Measurements from ENCODE around the gene TATDN2. TPM values are rescaled to one million over a fixed set of nuclear protein-coding genes. Genes with fewer than 3 reads are reported as not detected.
A peak's percentile ranks its signal among the peaks of the same experiment; 100 is the strongest.

The TATDN2 gene
- total RNA-seq, 6 experiments from 2014 or later: 29.6 to 33.4 (median 30.7) TPM

GRCh38 chr3:10289077-10289476, 40.8 kb downstream of the TATDN2 start:
- Mint-ChIP-seq H3K9me3 (no peaks in the 10 kb centered on the region), H3K4me1 (ENCODE audit: low read depth) (peaks cover 6% of the 10 kb centered on the region; the same call in 1 of the 2 replicates), H3K27ac (no peak overlapping the region), H3K36me3 (ENCODE audit: low read depth) (peaks cover 4% of the 10 kb centered on the region; the same call in 1 of the 2 replicates), H3K27me3 (ENCODE audit: insufficient read depth) (peaks cover 2% of the 10 kb centered on the region; the same call in 1 of the 2 replicates), H3K4me3 (no peak overlapping the region)
- DNase-seq: no peak
- no peak for TF ChIP-seq CTCF (IDR thresholded peaks at IDR 0.05)

- no peak overlapping the region for H3K4me3 Mint-ChIP-seq
- no peak overlapping the region for H3K27ac Mint-ChIP-seq
- peaks cover 2% of the 10 kb centered on the region; the same call in 1 of the 2 replicates for H3K27me3 Mint-ChIP-seq (ENCODE audit: insufficient read depth)
- peaks cover 6% of the 10 kb centered on the region; the same call in 1 of the 2 replicates for H3K4me1 Mint-ChIP-seq (ENCODE audit: low read depth)
- H3K9me3 Mint-ChIP-seq: no peaks in the 10 kb centered on the region
- no peak for DNase-seq
- H3K36me3 Mint-ChIP-seq (ENCODE audit: low read depth): peaks cover 4% of the 10 kb centered on the region; the same call in 1 of the 2 replicates
- TF ChIP-seq CTCF (IDR thresholded peaks at IDR 0.05): no peak
Observed at GRCh38 chr3:10289787-10290355, 41.6 kb downstream of the TATDN2 start.

GRCh38 chr3:10290481-10291176, 42.4 kb downstream of the TATDN2 start:
- H3K9me3 Mint-ChIP-seq: no peaks in the 10 kb centered on the region
- peaks cover 4% of the 10 kb centered on the region; the same call in 1 of the 2 replicates for H3K36me3 Mint-ChIP-seq (ENCODE audit: low read depth)
- peaks cover 6% of the 10 kb centered on the region; the same call in 1 of the 2 replicates for H3K4me1 Mint-ChIP-seq (ENCODE audit: low read depth)
- H3K4me3 Mint-ChIP-seq: no peak overlapping the region
- no peak overlapping the region for H3K27ac Mint-ChIP-seq
- TF ChIP-seq CTCF (IDR thresholded peaks at IDR 0.05): no peak
- no peak for DNase-seq
- H3K27me3 Mint-ChIP-seq (ENCODE audit: insufficient read depth): peaks cover 2% of the 10 kb centered on the region; the same call in 1 of the 2 replicates

GRCh38 chr3:10291641-10292040, 43.4 kb downstream of the TATDN2 start:
- peaks cover 6% of the 10 kb centered on the region; the same call in 1 of the 2 replicates for H3K4me1 Mint-ChIP-seq (ENCODE audit: low read depth)
- no peak overlapping the region for H3K4me3 Mint-ChIP-seq
- H3K27ac Mint-ChIP-seq: peak overlapping the region; percentile 56
- DNase-seq: no peak
- peaks cover 7% of the 10 kb centered on the region for H3K36me3 Mint-ChIP-seq (ENCODE audit: low read depth)
- no peaks in the 10 kb centered on the region for H3K9me3 Mint-ChIP-seq
- TF ChIP-seq CTCF (IDR thresholded peaks at IDR 0.05): no peak
- H3K27me3 Mint-ChIP-seq (ENCODE audit: insufficient read depth): no peaks in the 10 kb centered on the region; the same call in 1 of the 2 replicates

GRCh38 chr3:10292505-10293419, 44.5 kb downstream of the TATDN2 start, which contains the start of gene GHRL:
GHRL (minus strand) TSS chr3:10292947; CDS start chr3:10290180, 2,767 bp downstream.
- DNase-seq: no peak
- no peak for TF ChIP-seq CTCF (IDR thresholded peaks at IDR 0.05)
- no peaks in the 10 kb centered on the region for H3K9me3 Mint-ChIP-seq
- no peak within 1 kb of the TSS for H3K4me3 Mint-ChIP-seq
- H3K4me1 Mint-ChIP-seq (ENCODE audit: low read depth): no peaks in the 10 kb centered on the region
- no peaks in the 10 kb centered on the region; the same call in 1 of the 2 replicates for H3K27me3 Mint-ChIP-seq (ENCODE audit: insufficient read depth)
- no peak within 1 kb of the TSS for H3K27ac Mint-ChIP-seq
- H3K36me3 Mint-ChIP-seq (ENCODE audit: low read depth): peaks cover 13% of the 10 kb centered on the region

Data from HFFc6 (cell line).